HFF-Myc (cell line): ENCODE results near the gene MPND.

ENCODE experiments used
- DNase-seq: peaks from one replicate; pipeline ENCODE4 v3.0.0-alpha.2; 2011; ENCODE audit warnings: low read depth; ENCODE audit errors: extremely low read depth
- H3K4me3 ChIP-seq: replicated peaks from 2 replicates; pipeline ENCODE4 v1.5.1; 2011; ENCODE audit warnings: low read depth, mild to moderate bottlenecking, control low read depth, low read length
- TF ChIP-seq, protein P1 (sequence below): IDR thresholded peaks from 2 replicates; pipeline ENCODE4 v1.5.1; 2012; ENCODE audit warnings: mild to moderate bottlenecking, low read depth, low read length, control low read depth; ENCODE audit errors: missing control alignments

Gene MPND

GRCh38 chr19:4300589-4300988 is 42.8 kb upstream of the MPND start:
- no peak overlapping the region for H3K4me3 ChIP-seq
- no peak for DNase-seq
- TF ChIP-seq, protein P1, sequence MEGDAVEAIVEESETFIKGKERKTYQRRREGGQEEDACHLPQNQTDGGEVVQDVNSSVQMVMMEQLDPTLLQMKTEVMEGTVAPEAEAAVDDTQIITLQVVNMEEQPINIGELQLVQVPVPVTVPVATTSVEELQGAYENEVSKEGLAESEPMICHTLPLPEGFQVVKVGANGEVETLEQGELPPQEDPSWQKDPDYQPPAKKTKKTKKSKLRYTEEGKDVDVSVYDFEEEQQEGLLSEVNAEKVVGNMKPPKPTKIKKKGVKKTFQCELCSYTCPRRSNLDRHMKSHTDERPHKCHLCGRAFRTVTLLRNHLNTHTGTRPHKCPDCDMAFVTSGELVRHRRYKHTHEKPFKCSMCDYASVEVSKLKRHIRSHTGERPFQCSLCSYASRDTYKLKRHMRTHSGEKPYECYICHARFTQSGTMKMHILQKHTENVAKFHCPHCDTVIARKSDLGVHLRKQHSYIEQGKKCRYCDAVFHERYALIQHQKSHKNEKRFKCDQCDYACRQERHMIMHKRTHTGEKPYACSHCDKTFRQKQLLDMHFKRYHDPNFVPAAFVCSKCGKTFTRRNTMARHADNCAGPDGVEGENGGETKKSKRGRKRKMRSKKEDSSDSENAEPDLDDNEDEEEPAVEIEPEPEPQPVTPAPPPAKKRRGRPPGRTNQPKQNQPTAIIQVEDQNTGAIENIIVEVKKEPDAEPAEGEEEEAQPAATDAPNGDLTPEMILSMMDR = no peak

GRCh38 chr19:4301590-4302242 is 41.6 kb upstream of the MPND start:
- TF ChIP-seq, protein P1 = no peak
- no peak overlapping the region for H3K4me3 ChIP-seq
- DNase-seq = no peak

GRCh38 chr19:4302243-4302640 is 41.1 kb upstream of the MPND start, which contains the start of gene TMIGD2:
Gene TMIGD2 (minus strand): TSS chr19:4302389. CDS start chr19:4302385, 4 bp downstream.
- H3K4me3 ChIP-seq = no peak within 1 kb of the TSS
- TF ChIP-seq, protein P1 = no peak
- DNase-seq = no peak

DNA sequence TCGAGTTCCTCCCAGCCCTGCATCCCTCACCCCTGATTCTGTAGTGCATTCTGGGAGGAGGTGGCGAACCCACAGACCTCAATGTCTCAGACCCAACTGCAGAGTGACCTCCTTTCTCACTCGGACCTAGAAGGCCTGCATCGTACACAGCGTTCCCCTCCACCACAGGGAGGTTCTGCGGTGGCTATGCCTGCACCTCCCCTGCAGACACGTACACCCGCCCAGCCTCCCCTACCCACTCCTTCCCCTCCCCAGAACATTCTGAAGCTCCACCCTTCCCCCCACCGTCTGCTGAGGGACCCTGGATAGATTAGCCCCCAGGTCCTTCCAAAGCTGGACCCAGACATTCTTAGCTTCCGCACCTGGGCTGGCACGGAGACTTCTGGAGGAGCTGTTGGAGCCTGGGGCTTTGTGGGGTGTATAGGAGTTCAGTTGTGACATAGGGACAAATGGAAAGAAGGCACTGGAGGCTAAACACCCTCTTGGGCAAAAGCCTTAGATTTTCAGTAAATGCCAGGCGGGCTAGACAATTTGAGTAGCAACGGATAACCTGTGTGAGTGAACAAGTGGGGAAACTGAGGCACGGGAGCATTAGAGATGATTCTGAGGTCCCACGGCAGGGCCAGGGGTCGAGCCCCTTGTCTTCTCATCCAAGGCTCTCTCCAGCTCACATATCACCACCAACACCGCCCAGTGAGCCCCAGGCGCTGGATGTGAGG is 39.4 kb upstream of the MPND start:
- DNase-seq = no peak
- TF ChIP-seq, protein P1 = no peak
- H3K4me3 ChIP-seq = peak overlapping the region; percentile 35

- H3K4me3 ChIP-seq = peak within 1 kb of the TSS; percentile 35
- TF ChIP-seq, protein P1 = no peak
- no peak for DNase-seq
Measured at GRCh38 chr19:4304538-4305256, 38.7 kb upstream of the MPND start, which contains the start of gene FSD1. Gene FSD1 (plus strand): TSS chr19:4304598. CDS start chr19:4304747, 149 bp downstream.

GRCh38 chr19:4305257-4305612 is 38.1 kb upstream of the MPND start:
- TF ChIP-seq, protein P1 = no peak

More at GRCh38 chr19:4305257-4305612, 38.1 kb upstream of the MPND start:
- no peak for DNase-seq
- H3K4me3 ChIP-seq = peak overlapping the region; percentile 35
